Activated gamma-delta T cell treated with anti-CD3 and anti-CD28 coated beads, Interleukin-2, amount 50 U/mL, for 16 hours (primary cell): ENCODE results near the gene CASS4.
A peak's percentile ranks its signal among the peaks of the same experiment; 100 is the strongest.
"Not testable (repeated sequence)": the region's sequence is repeated elsewhere in the genome, so short reads cannot be mapped to it uniquely, and the experiment has no call there.

Source experiments
- DNase-seq: peaks from one replicate; pipeline ENCODE4 v3.0.0-alpha.2; 2020; ENCODE audit warnings: low read depth

CASS4 gene

DNA sequence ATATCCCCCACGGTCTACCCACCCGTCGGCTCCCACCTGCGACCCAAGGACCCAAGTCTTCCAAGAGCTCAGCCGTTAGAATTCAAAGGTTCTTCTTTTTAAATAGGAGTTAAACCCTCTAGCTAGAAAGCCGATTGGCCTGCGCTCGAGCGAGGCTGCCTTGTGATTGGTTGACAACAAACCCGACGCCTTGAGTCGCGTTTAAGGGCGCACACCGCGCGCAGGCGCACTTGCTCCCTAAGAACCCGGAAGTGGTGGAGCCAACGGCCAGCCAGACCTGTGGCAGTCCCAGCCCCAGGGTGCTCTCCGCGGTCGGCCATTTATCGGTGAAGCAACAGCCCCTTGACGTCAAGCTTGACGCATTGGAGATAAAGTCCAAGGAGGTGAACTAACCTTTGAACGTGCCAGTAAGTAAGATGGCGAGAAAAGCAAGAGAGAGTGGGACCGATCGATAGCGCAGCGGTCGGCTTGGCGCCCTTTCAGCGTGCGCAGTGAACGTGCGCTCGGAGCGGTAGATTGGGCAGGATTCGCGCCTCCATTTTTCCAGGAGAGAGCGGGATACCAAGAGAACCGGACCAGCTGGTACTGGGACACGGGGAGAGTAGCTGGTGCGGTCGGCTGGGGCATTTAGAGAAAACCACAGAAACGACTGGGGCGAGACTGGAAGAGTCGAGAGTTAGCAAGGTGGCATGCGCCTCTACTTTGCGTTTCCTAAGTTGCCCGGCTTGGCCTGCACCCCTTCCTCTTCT lies 19.8 kb upstream of the CASS4 start, which contains the start of the genes AURKA and CSTF1:
TSS of gene AURKA (minus strand) at position 84 of the 749 bp plus-strand sequence. CDS start 4,018 bp downstream, outside the sequence.
TSS of gene CSTF1 (plus strand) at position 514 of the 749 bp plus-strand sequence. CDS start 2,908 bp downstream, outside the sequence.
- peak; percentile 99 for DNase-seq

DNA sequence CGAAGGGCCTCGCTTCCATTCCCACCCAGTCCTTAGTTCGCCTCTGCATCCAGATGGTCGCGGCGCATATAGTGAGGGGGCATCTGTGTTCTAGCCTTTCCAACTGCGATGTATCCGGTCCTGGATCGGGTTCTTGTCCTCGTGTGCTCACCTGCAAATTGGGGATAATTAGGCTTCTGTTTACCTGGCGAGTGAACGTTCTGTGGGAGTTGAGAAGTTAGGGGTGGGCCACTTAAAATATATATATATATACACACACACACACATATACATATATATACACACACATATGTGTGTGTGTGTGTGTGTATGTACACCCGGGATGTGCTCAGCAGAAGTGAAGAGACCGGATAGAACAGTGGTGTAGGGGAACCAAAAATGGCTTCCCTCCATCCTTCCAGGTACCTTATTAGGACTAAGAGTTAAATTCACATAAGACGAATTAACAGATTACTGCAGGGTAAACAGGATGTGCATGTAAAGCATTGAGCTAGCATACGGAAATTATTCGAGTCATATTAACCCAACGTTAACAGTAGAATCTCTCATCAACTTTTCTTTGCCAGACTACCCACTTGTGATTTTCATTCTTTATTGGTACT lies 19.1 kb upstream of the CASS4 start:
- DNase-seq = no peak

DNA sequence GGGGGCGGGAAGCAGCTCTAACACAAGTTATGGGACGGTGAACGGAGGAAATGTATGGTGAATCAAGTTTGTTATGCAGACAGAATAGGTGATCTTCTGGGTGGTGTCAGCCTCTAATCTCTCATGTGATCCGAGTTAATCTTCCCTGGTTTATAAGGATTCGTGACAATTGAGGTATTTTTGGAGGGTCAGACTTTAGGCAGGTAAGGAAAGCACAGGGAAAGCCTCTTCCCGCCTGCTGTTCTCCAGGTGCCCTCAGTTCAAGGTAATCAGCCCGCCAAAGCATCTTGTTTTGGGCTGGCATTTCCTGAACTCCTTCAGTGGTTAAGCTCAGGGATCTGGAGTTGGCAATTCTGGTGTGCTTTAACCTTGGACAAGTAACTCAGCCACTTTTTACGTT lies 18.4 kb upstream of the CASS4 start:
- no peak for DNase-seq

DNA sequence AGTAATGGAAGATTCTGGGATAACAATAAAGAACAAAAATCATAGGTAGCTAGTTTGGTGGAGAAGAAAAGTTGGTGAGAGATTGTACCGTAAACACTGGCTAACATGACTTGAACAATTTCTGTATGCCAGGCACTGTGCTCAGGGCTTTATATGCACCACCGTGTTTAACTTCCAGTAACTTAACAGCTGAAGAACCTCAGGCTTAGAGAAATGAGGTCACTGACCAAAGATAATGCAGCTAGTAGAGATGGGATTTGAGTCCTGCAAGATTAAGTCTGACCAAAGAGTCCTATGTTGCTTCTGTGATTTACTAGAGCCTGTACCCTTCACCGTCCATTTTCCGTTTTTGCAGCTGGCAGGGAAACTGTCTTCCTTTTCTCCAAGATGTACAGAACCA lies 16.9 kb upstream of the CASS4 start:
- DNase-seq = no peak

DNA sequence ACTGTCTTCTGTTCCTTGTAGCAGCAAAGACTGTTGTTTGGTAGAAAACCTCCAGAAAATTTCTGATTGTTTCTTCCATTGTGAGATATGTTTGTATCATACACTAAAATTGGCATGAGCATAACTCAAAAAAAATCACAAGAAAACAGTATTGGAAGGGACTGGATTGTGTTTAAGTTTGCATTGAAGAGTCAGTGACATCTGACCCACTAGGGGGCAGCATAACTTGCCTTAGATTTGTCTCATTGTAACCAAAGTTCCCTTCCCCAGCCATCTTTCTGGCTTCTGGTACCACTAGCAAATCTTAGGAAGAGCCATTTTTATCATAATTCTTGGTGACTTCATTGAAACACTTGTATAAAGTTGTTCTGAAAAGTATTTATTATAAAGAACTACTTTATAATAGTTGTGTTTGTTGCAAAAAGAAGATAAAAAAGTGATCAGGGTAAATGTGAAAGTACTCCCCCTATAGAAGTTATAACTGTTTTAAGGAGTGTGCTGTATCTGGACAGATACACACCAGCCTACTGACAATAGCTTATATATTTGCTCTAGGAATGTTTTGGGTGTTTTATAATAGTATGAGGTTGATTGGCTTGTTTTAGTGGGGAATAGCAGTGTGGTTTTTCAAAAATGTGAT lies 11.9 kb upstream of the CASS4 start:
- peak; percentile 43 for DNase-seq

DNA sequence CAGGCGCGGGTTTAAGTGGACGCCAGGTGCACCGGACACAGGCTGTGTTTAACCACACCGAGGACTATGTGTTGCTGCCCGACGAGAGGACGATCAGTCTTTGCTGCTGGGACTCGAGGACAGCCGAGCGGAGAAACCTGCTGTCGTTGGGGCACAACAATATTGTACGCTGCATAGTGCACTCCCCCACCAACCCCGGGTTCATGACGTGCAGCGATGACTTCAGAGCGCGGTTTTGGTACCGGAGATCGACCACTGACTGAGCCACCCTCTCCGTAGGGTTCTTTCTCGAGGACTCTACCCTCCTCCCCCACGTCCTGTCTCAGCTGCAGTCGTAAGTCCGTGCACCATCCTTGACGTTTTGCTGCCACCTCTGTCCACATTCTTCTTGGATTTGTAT lies 8.6 kb upstream of the CASS4 start:
- no peak for DNase-seq

DNA sequence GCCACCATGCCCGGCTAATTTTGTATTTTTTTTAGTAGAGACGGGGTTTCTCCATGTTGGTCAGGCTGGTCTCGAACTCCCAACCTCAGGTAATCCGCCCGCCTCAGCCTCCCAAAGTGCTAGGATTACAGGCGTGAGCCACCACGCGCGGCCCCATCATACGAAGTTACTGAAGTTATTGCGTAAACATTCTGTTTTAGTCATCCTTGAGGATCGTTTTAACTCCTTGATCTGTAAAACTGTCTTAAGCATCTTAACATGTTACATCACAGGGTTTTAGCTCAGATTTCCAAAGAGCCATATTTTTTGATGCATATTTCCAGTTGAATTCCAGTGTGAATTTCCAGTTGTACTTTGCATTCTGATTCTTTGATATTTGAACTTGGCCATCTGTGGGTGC lies 6.7 kb upstream of the CASS4 start:
- DNase-seq = not testable (repeated sequence)

DNA sequence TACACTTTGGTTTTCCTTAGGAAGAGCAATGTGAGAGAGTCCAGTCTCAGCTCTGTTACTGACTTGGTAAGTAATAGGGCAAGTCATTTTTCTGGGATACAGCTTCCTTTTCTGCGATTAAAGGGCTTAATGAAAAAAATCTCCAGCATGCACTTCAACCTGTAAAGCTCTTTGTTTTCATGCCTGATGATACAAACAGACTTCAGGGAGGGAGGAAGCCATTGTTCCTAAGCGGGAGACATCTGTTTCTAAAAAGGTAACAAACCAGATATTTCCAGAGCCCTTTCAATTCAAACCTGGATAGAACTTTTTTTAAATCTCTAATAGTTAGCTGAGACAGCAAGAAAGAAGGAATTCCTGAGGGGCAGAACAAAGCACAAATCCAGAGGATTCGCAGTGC lies 5.2 kb upstream of the CASS4 start:
- no peak for DNase-seq

DNA sequence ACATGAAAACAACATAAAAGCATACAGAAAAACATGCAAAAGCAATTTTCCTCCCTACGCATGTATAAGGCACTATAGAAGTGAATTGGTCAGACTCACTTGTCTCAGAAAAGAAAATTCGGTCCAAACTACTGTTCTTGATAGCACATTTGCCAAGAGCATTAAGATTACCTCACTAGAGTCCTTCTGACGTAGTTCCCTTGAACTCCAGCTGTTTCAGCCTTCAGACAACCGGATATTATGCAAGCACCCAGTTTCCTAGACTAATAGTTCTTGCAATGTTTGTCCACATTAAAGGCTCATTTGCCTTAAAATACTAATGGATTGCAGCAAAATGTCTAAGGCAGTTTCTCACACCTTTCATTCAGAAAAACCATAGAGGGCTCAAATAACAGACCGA lies 2.5 kb upstream of the CASS4 start:
- DNase-seq = no peak

DNA sequence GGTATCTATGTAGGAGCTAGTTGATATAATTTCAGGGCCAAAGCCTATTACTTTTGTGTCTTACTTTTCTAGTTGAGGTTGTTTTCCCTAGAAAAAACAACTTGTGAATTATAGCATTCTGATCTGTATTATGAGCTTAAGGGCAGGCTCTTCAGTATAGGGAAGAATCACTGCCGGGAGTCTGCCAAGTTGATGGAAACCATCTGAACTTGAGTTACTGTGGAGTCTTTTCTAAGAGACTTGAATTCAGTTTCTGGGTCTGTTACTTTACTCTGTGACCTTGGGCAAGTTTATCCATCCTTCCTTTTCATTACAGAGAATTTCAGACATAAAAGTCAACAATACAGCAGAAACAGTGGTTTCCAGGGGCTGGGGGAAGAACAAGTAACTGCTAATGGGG lies 2.1 kb upstream of the CASS4 start:
- no peak for DNase-seq

DNA sequence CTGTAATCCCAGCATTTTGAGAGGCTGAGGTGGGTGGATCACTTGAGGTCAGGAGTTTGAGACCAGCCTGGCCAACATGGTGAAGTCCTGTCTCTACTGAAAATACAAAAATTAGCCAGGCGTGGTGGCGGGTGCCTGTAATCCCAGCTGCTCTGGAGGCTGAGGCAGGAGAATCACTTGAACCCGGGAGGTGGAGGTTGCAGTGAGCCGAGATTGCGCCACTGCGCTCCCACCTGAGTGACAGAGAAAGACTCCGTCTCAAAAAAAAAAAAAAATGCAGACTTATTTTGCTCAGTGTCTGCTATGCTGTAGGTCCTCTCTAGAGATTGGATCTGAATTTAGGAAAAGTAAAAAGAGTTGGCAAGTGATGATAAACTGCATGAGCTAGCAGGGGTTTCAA lies 773 bp upstream of the CASS4 start:
- not testable (repeated sequence) for DNase-seq

DNA sequence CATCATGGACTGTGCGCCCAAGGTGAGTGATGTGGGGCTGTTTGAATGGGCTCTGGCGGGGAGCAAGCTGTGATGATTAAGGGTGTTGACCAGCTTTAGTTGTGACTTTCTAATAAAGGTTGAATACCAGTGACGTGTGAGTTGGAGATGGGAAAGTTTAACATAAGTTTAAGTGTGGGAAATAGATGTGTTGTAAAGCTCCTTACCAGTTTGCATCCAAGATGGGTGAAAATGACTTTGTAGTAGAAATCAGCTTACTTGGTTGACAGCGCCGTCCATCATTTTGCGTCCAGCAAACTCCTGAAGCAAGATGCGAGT lies 372 bp downstream of the CASS4 start:
- DNase-seq = no peak

DNA sequence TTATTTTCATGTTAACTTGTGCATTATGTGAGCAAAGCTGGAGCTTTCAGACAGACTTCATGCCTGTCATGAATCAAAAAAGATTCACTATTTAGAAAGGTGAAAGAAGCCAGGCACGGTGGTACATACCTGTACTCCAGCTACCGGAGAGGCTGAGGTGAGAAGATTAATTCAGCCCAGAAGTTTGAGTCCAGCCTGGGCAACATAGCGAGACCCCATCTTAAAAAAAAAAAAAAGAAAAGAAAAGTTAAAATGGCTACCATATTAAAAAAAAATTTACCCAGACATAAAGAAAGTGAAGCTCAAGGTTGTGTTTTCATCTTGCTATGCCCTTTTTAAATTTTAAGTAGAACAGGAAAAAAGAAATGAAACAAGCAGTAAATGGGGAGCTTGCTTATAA lies 889 bp downstream of the CASS4 start:
- DNase-seq = no peak

DNA sequence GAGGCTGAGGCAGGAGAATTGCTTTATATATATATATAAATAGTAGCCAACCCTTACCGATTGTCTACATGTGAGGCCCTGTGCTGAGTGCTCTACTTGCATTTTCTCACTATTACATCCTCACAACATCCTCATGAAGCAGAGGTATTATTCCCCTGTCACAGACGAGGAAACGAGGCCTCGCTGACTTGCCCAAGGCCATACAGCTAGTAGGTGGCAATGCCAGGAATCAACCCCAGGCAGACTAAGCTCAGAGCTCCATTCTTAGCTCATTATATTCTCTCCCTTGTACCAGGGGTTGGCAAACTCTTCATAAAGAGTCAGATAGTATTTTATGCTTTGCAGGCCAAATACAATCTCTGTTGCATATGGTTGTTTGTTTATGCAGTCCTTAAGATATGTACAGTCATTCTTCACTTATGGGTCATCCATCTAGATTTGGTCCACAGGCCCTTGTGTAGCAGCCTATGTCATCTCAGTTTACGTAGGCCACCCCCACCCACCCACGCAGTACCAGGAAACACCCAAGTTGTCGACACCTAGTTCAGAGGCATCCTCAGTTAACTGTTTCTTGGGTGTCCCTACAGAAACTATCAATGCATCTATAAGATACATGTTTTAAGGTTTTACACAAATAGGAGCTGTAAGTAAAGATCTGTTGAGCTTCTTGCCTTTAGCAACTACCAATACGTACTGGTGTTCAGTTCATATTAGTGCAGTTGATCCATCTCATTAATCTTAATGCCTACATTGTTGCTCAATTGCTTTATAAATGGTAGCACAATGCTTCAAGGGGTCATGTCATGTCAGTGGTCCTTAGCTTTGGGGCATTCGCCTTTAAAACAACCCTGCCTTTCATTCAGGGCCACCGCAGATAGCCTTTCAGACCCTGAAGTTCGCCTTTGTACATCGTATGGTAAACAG lies 3.0 kb downstream of the CASS4 start:
- peak; percentile 59 for DNase-seq

DNA sequence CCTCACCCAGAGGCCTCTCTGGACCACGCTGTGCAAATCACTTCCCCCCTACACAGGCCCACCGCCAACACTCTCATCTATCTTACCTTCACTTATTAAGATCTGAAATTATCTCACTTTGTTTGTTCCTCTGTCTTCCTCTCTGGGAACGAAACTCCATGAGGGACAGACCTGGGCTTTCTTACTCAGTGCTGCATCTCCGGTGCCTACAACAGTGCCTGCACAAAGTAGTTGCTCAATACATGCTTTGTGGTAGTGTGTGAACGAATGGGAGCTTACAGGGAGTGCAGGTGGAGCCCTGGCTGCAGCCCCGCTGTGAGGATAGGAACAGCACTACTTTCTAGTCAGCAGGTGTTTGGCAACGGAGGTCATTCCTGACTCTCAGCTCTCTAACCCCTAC lies 5.3 kb downstream of the CASS4 start:
- DNase-seq = no peak

DNA sequence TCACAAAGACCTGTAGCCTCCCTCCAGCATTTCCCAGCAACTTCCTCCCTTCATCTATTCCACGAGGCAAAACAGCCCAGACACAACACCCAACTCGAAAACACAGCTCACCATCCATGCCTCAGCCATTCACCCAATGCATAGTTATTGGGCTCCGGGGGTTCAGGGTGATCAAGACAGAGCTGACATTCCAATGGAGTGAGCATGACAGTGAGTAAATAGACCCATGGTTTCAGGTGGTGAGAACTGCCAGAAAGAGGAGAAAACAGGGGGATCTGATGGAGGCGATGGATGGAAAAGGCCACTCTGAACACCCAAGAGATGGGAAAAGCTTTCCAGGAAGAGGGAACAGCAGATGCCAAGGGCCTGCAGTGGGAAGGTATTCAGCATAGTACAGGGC lies 5.9 kb downstream of the CASS4 start:
- no peak for DNase-seq

DNA sequence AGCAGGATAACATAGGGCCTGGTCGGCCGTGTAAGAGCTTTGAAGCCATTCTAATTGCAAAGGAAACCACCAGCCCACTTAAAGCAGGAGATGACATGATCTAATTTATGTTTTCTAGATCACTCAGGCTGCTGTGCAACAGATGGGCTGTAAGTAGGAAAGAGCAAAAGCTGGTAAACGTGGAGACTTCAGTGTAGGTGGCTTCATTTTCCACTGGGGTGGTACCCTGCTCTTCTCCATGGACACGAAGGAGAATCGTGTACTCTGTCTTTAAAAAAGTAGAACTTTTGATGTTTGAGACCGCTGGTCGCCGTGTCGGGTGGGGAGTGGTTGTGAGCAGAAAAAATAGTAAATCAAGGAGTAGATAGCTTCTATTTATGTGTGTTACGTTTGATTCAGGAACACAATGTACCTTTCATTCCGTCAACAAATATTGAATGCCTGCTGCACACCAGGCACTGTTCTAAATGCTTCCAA lies 6.4 kb downstream of the CASS4 start:
- DNase-seq = no peak

DNA sequence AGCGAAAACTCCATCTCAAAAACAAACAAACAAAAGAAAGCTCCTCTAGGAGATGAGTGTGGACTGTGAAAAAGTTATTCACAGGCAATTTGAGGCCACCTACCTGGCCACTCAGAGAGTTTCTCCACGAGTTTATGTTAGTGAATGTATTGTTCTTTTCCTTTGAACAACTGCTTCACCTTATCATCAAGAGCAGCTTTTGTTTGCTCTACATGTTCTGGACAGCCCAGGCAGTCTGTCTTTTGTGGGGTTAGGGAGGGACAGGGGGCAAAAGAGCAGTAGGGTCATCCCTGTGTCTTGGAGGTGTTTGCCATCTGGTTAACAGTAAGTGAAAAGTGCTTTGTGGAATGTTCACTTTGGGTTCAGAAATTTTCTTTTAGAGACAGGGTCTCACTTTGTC lies 8.0 kb downstream of the CASS4 start:
- no peak for DNase-seq

DNA sequence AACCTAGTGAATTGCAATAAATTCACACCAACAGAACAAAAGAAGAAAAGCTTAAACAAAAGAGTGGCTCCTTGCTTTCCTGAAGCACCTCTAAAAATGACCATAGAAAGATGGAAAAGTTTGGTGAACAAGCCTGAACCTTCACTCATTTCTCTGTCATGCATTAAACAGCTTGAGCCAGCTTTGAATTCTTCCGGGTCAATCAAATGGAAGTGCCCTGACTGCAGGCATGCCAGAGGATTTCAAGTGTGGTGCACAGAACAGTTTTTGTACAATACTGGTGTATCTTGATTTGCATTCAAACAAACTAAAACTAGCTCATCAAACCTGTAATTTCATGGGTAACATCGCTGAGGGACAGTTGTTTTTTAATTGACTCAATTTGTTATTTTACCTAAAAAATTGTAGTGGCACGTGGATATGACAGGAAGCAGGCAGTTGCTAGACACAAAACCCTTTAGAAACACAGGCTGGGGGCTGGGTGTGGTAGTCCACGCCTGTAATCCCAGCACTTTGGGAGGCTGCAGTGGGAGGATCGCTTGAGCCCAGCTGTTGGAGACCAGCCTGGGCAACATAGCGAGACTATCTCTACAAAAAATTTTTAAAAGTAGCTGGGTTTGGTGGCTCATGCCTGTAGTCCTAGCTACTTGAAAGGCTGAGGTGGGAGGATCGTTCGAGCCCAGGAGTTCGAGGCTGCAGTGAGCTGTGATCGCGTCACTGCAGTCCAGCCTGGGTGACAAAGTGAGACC lies 9.1 kb downstream of the CASS4 start:
- DNase-seq = no peak

DNA sequence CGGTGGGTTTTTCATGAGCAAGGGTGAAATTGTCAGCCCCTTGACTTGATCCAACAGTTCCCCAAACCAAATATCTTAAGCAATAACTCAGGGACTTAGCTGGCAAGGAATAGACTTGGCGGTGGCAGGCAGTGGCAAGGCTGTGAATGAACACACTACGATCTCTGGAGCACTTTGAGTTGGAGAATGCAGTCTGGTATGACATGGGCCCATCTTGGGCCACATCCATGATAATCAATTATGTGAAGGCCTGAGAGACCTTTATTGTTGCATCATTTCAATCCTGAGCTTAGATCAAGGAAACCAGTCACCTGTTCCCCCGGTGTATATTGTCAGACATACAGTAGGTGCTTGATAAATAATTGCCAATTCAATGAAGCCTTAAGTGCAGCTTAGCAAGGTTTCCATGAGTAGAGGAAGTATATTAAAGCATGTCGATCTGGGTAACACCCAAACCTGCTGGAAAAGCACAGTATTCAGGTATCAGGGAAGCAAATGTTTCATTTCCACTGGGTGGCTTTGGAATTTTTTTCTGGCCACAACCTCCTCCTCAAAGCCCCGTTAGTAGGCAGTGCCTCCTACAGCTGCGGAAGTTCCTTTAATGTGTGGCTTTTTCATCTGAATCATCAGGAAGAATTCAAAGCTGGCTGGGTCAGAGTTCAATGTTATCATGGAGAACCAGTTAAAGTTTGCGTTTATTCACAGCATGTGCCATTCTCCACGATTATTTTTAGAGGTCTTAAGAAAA lies 10.2 kb downstream of the CASS4 start:
- no peak for DNase-seq

DNA sequence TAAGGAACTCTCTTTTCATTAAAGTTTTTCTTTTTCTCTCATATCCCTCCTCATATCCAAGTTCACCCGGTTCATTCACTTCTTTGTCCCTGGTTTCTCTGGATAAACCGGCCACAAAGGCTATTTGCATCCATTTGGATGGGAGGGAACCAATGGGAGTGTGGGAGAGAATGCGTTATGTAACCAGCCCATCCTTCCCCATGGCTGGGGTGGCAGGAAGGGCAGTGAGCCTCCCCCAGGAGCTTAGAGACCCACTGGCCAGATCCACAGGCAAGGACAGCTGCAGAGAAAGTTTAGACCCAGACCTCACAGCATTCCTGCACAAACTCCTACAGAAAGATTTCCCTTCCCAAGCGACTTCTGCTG lies 10.7 kb downstream of the CASS4 start:
- no peak for DNase-seq
